ENCODE data around the gene STK10. TPM values are rescaled to one million over a fixed set of nuclear protein-coding genes. Genes with fewer than 3 reads are reported as not detected.

The STK10 gene
- total RNA-seq, 1 donor from 2014 or later: 105 TPM

- H3K4me3 Mint-ChIP-seq (ENCODE audit: low read depth): peak overlapping the region; percentile 94
- intact Hi-C loops (cut with micrococcal nuclease): loop anchor here (2.0 to 5.0 kb wide), 3 partner anchors 35 to 1050 kb away; partner anchors contain the start of genes CREBRF and NPM1
- H3K27me3 Mint-ChIP-seq (ENCODE audit: low read depth): no peaks in the 10 kb centered on the region
- peak overlapping the region; percentile 96 for H3K27ac Mint-ChIP-seq
- H3K4me1 Mint-ChIP-seq (ENCODE audit: low read depth): peaks cover 47% of the 10 kb centered on the region
- no peaks in the 10 kb centered on the region for H3K9me3 Mint-ChIP-seq
- DNase-seq (ENCODE audit: low spot score): no peak
- H3K36me3 Mint-ChIP-seq (ENCODE audit: low read depth): peaks cover 6% of the 10 kb centered on the region
These were observed 180.6 kb downstream of the STK10 start for GRCh38 chr5:172007175-172008110.

GRCh38 chr5:172006321-172007174, 181.5 kb downstream of the STK10 start, which contains the start of gene FBXW11:
TSS of gene FBXW11 (minus strand) at chr5:172006638. CDS start at chr5:172006502, 136 bp downstream.
- Mint-ChIP-seq H3K36me3 (ENCODE audit: low read depth) (peaks cover 13% of the 10 kb centered on the region), H3K27ac (peak within 1 kb of the TSS; percentile 96), H3K4me1 (ENCODE audit: low read depth) (peaks cover 56% of the 10 kb centered on the region), H3K9me3 (no peaks in the 10 kb centered on the region), H3K27me3 (ENCODE audit: low read depth) (no peaks in the 10 kb centered on the region), H3K4me3 (ENCODE audit: low read depth) (peak within 1 kb of the TSS; percentile 94)
- peak; percentile 92 for DNase-seq (ENCODE audit: low spot score)
- intact Hi-C loops (cut with micrococcal nuclease): loop anchor here (1.0 to 5.0 kb wide), 8 partner anchors 21 to 1051 kb away; partner anchors contain the start of genes CREBRF and NPM1

- Mint-ChIP-seq H3K4me3 (ENCODE audit: low read depth) (peak overlapping the region; percentile 94), H3K9me3 (no peaks in the 10 kb centered on the region), H3K36me3 (ENCODE audit: low read depth) (peaks cover 20% of the 10 kb centered on the region), H3K27me3 (ENCODE audit: low read depth) (no peaks in the 10 kb centered on the region), H3K27ac (peak overlapping the region; percentile 86), H3K4me1 (ENCODE audit: low read depth) (peaks cover 63% of the 10 kb centered on the region)
- no peak for DNase-seq (ENCODE audit: low spot score)
- intact Hi-C loops (cut with micrococcal nuclease): loop anchor here (1.0 to 5.0 kb wide), 10 partner anchors 21 to 1051 kb away; partner anchors contain the start of genes CREBRF and NPM1
These were observed 182.2 kb downstream of the STK10 start for GRCh38 chr5:172005708-172006320.

- peak overlapping the region; percentile 94 for H3K4me3 Mint-ChIP-seq (ENCODE audit: low read depth)
These were observed 183.2 kb downstream of the STK10 start for GRCh38 chr5:172004824-172005237.

GRCh38 chr5:172003746-172004145, 184.3 kb downstream of the STK10 start:
- H3K27ac Mint-ChIP-seq: peak overlapping the region; percentile 19
- intact Hi-C loops (cut with micrococcal nuclease): no loop called here
- peak overlapping the region; percentile 41 for H3K4me3 Mint-ChIP-seq (ENCODE audit: low read depth)
- peaks cover 25% of the 10 kb centered on the region for H3K36me3 Mint-ChIP-seq (ENCODE audit: low read depth)
- H3K4me1 Mint-ChIP-seq (ENCODE audit: low read depth): peaks cover 65% of the 10 kb centered on the region
- H3K27me3 Mint-ChIP-seq (ENCODE audit: low read depth): no peaks in the 10 kb centered on the region
- no peaks in the 10 kb centered on the region for H3K9me3 Mint-ChIP-seq
- DNase-seq (ENCODE audit: low spot score): no peak

More at GRCh38 chr5:172004824-172005237, 183.2 kb downstream of the STK10 start:
- no peak for DNase-seq (ENCODE audit: low spot score)
- peak overlapping the region; percentile 86 for H3K27ac Mint-ChIP-seq
- peaks cover 24% of the 10 kb centered on the region for H3K36me3 Mint-ChIP-seq (ENCODE audit: low read depth)
- intact Hi-C loops (cut with micrococcal nuclease): loop anchor here (1.0 to 5.0 kb wide), 4 partner anchors 37 to 1052 kb away; partner anchors contain the start of gene CREBRF
- H3K27me3 Mint-ChIP-seq (ENCODE audit: low read depth): no peaks in the 10 kb centered on the region
- H3K4me1 Mint-ChIP-seq (ENCODE audit: low read depth): peaks cover 64% of the 10 kb centered on the region
- no peaks in the 10 kb centered on the region for H3K9me3 Mint-ChIP-seq

GRCh38 chr5:172002840-172003512, 185.0 kb downstream of the STK10 start:
- H3K4me1 Mint-ChIP-seq (ENCODE audit: low read depth): peaks cover 57% of the 10 kb centered on the region
- no peaks in the 10 kb centered on the region for H3K27me3 Mint-ChIP-seq (ENCODE audit: low read depth)
- no peaks in the 10 kb centered on the region for H3K9me3 Mint-ChIP-seq
- DNase-seq (ENCODE audit: low spot score): no peak
- H3K27ac Mint-ChIP-seq: peak overlapping the region; percentile 35
- no peak overlapping the region for H3K4me3 Mint-ChIP-seq (ENCODE audit: low read depth)
- H3K36me3 Mint-ChIP-seq (ENCODE audit: low read depth): peaks cover 25% of the 10 kb centered on the region
- intact Hi-C loops (cut with micrococcal nuclease): no loop called here

- intact Hi-C loops (cut with micrococcal nuclease): no loop called here
These were observed 185.7 kb downstream of the STK10 start for GRCh38 chr5:172002310-172002709.

GRCh38 chr5:171999877-172000276, 188.1 kb downstream of the STK10 start:
- no peaks in the 10 kb centered on the region for H3K27me3 Mint-ChIP-seq (ENCODE audit: low read depth)

More at GRCh38 chr5:172002310-172002709, 185.7 kb downstream of the STK10 start:
- H3K27ac Mint-ChIP-seq: no peak overlapping the region
- H3K4me1 Mint-ChIP-seq (ENCODE audit: low read depth): peaks cover 52% of the 10 kb centered on the region
- no peak for DNase-seq (ENCODE audit: low spot score)
- H3K9me3 Mint-ChIP-seq: no peaks in the 10 kb centered on the region
- peaks cover 25% of the 10 kb centered on the region for H3K36me3 Mint-ChIP-seq (ENCODE audit: low read depth)
- H3K4me3 Mint-ChIP-seq (ENCODE audit: low read depth): no peak overlapping the region
- no peaks in the 10 kb centered on the region for H3K27me3 Mint-ChIP-seq (ENCODE audit: low read depth)

GRCh38 chr5:171999100-171999499, 188.9 kb downstream of the STK10 start:
- intact Hi-C loops (cut with micrococcal nuclease): no loop called here
- H3K27ac Mint-ChIP-seq: no peak overlapping the region
- H3K36me3 Mint-ChIP-seq (ENCODE audit: low read depth): peaks cover 36% of the 10 kb centered on the region
- H3K4me3 Mint-ChIP-seq (ENCODE audit: low read depth): no peak overlapping the region
- no peak for DNase-seq (ENCODE audit: low spot score)
- H3K4me1 Mint-ChIP-seq (ENCODE audit: low read depth): peaks cover 42% of the 10 kb centered on the region
- no peaks in the 10 kb centered on the region for H3K27me3 Mint-ChIP-seq (ENCODE audit: low read depth)
- H3K9me3 Mint-ChIP-seq: no peaks in the 10 kb centered on the region

More at GRCh38 chr5:171999877-172000276, 188.1 kb downstream of the STK10 start:
- DNase-seq (ENCODE audit: low spot score): no peak
- Mint-ChIP-seq H3K4me1 (ENCODE audit: low read depth) (peaks cover 45% of the 10 kb centered on the region), H3K9me3 (no peaks in the 10 kb centered on the region), H3K36me3 (ENCODE audit: low read depth) (peaks cover 35% of the 10 kb centered on the region), H3K27ac (no peak overlapping the region), H3K4me3 (ENCODE audit: low read depth) (no peak overlapping the region)
- intact Hi-C loops (cut with micrococcal nuclease): no loop called here

- H3K27ac Mint-ChIP-seq: no peak overlapping the region
- H3K27me3 Mint-ChIP-seq (ENCODE audit: low read depth): no peaks in the 10 kb centered on the region
- peaks cover 25% of the 10 kb centered on the region for H3K4me1 Mint-ChIP-seq (ENCODE audit: low read depth)
- no peak for DNase-seq (ENCODE audit: low spot score)
- H3K9me3 Mint-ChIP-seq: no peaks in the 10 kb centered on the region
- no peak overlapping the region for H3K4me3 Mint-ChIP-seq (ENCODE audit: low read depth)
- intact Hi-C loops (cut with micrococcal nuclease): no loop called here
- H3K36me3 Mint-ChIP-seq (ENCODE audit: low read depth): peaks cover 50% of the 10 kb centered on the region
These were observed 191.0 kb downstream of the STK10 start for GRCh38 chr5:171997011-171997410.

- Mint-ChIP-seq H3K27ac (no peak overlapping the region), H3K4me3 (ENCODE audit: low read depth) (no peak overlapping the region), H3K27me3 (ENCODE audit: low read depth) (no peaks in the 10 kb centered on the region), H3K9me3 (no peaks in the 10 kb centered on the region), H3K36me3 (ENCODE audit: low read depth) (peaks cover 62% of the 10 kb centered on the region), H3K4me1 (ENCODE audit: low read depth) (peaks cover 20% of the 10 kb centered on the region)
- no peak for DNase-seq (ENCODE audit: low spot score)
- intact Hi-C loops (cut with micrococcal nuclease): no loop called here
These were observed 195.2 kb downstream of the STK10 start for GRCh38 chr5:171992813-171993212.
